Loucy (cell line): ENCODE measurements around the gene FTL.

Source experiments
- CTCF ChIP-seq: fragments of 200-600 bp; sonication (generic); conservative IDR thresholded peaks from 2 replicates; pipeline ENCODE4 v1.5.1; 2014; ENCODE audit warnings: mild to moderate bottlenecking, antibody characterized with exemption, low read length
- EZH2phosphoT487 ChIP-seq: fragments of 200-600 bp; IDR thresholded peaks from 2 replicates; pipeline ENCODE4 v1.6.1; 2018; ENCODE audit warnings: antibody characterized with exemption, mild to moderate bottlenecking, moderate library complexity, borderline replicate concordance

GRCh38 chr19:48918801-48919247 is 46.3 kb upstream of the FTL start:
- no peak for TF ChIP-seq CTCF
- TF ChIP-seq EZH2phosphoT487 = no peak
